ENCODE data around the gene COL5A2. TPM values are rescaled to one million over a fixed set of nuclear protein-coding genes. Genes with fewer than 3 reads are reported as not detected.

Gene COL5A2
- total and polyA plus RNA-seq, 9 of the 15 experiments (the other 6 are each of a cell fraction or from before 2014, with no cell fraction given), result 0.01 to 0.54 (median 0.19) TPM

GRCh38 chr2:189050165-189050712 is 129.3 kb downstream of the COL5A2 start:
- Histone ChIP-seq H3K9me3 (replicated peaks; ENCODE audit: control insufficient read depth, insufficient read depth, low read depth, low read length) (no peaks in the 10 kb centered on the region), H3K9me1 (ENCODE audit: control insufficient read depth, insufficient read depth, low read length) (no peaks in the 10 kb centered on the region), H3K36me3 (ENCODE audit: control insufficient read depth, insufficient read depth, low read length) (no peaks in the 10 kb centered on the region), H3K9ac (ENCODE audit: insufficient read depth in 1 of 2, low read depth in 2 of 2, low read length in 2 of 2) (no peak overlapping the region), H3K79me2 (ENCODE audit: control insufficient read depth, insufficient read depth, low read length) (no peaks in the 10 kb centered on the region), H3K4me1 (replicated peaks in 1 of 2; ENCODE audit: control insufficient read depth in 2 of 2, insufficient read depth in 2 of 2, low read length in 2 of 2) (no peaks in the 10 kb centered on the region), H4K20me1 (replicated peaks; ENCODE audit: control insufficient read depth, insufficient read depth, low read length) (no peaks in the 10 kb centered on the region), H3K4me2 (ENCODE audit: insufficient read depth, low read length) (no peak overlapping the region), H3K27me3 (ENCODE audit: control insufficient read depth in 2 of 2, insufficient read depth in 2 of 2, low read length in 2 of 2) (no peaks in the 10 kb centered on the region), H3K4me3 (no peak overlapping the region), H2AFZ (ENCODE audit: low read depth, low read length) (no peak overlapping the region), H3K27ac (ENCODE audit: extremely low read depth, low read depth, low read length) (no peak overlapping the region)
- no peak for ATAC-seq
- DNase-seq (ENCODE audit: extremely low read depth in 1 of 4, low spot score in 3 of 4), result no peak
- BruUV-seq (replicated peaks), result no TSS peak
- intact Hi-C loops (cut with micrococcal nuclease), result no loop called here
- 4% methylated on average over 6 of the region's 7 CpGs for WGBS (ENCODE audit: insufficient coverage, low coverage, missing lambda C conversion rate)
- FAIRE-seq, result no peak
- in situ Hi-C loops (cut with MboI), result no loop called here
- ChIA-PET POLR2A (interaction anchor here (0.6 to 0.8 kb wide), 2 partner anchors 18 to 413 kb away, joined by 3 read pairs; no protein-coding TSS in a partner anchor), CTCF (ENCODE audit: low intra/inter-chr PET ratio) (no interaction called here)
- TF ChIP-seq ZNF184 (CRISPR knock-in tag; IDR thresholded peaks at IDR 0.05) (no peak), REST (IDR thresholded peaks at IDR 0.05; ENCODE audit: borderline replicate concordance) (no peak), REST (CRISPR knock-in tag; IDR thresholded peaks at IDR 0.05; ENCODE audit: low read depth) (no peak), CTBP1 (IDR thresholded peaks at IDR 0.05; ENCODE audit: borderline replicate concordance) (no peak), NR0B1 (IDR thresholded peaks at IDR 0.05; ENCODE audit: partially characterized antibody) (no peak), XRCC5 (IDR thresholded peaks at IDR 0.05; ENCODE audit: low read depth, low read length) (no peak), ZNF76 (CRISPR knock-in tag; IDR thresholded peaks at IDR 0.05; ENCODE audit: borderline replicate concordance) (no peak), NELFE (IDR thresholded peaks at IDR 0.05; ENCODE audit: insufficient read depth, insufficient read length) (no peak), ZBTB49 (CRISPR knock-in tag; IDR thresholded peaks at IDR 0.05; ENCODE audit: borderline replicate concordance) (no peak), ZNF143 (CRISPR knock-in tag; IDR thresholded peaks at IDR 0.05) (no peak)
